Measurements from ENCODE around the gene OXTR.

The OXTR gene

GRCh38 chr3:8769088-8769822, at the start of gene OXTR:
TSS of gene OXTR (minus strand) at chr3:8769613. CDS start at chr3:8768187, 1,426 bp downstream.
- DNase-seq (ENCODE audit: low spot score) = peak; percentile 96

- DNase-seq (ENCODE audit: low spot score) = no peak
Measured at GRCh38 chr3:8817486-8817885, 48.1 kb upstream of the OXTR start.

- DNase-seq (ENCODE audit: low spot score) = no peak
Measured at GRCh38 chr3:8816106-8816505, 46.7 kb upstream of the OXTR start.

- DNase-seq (ENCODE audit: low spot score) = no peak
Measured at GRCh38 chr3:8813411-8813810, 44.0 kb upstream of the OXTR start.

- DNase-seq (ENCODE audit: low spot score) = no peak
Measured at GRCh38 chr3:8810561-8810960, 41.1 kb upstream of the OXTR start.

- DNase-seq (ENCODE audit: low spot score) = no peak
Measured at GRCh38 chr3:8805774-8806173, 36.4 kb upstream of the OXTR start.

GRCh38 chr3:8802256-8802655, 32.8 kb upstream of the OXTR start:
- DNase-seq (ENCODE audit: low spot score) = no peak

- no peak for DNase-seq (ENCODE audit: low spot score)
Measured at GRCh38 chr3:8800016-8800415, 30.6 kb upstream of the OXTR start.

- DNase-seq (ENCODE audit: low spot score) = no peak
Measured at GRCh38 chr3:8794247-8794646, 24.8 kb upstream of the OXTR start.

- no peak for DNase-seq (ENCODE audit: low spot score)
Measured at GRCh38 chr3:8793242-8793641, 23.8 kb upstream of the OXTR start.

GRCh38 chr3:8790529-8790928, 21.1 kb upstream of the OXTR start:
- DNase-seq (ENCODE audit: low spot score) = no peak

GRCh38 chr3:8784676-8785435, 15.4 kb upstream of the OXTR start:
- DNase-seq (ENCODE audit: low spot score) = no peak

- no peak for DNase-seq (ENCODE audit: low spot score)
Measured at GRCh38 chr3:8780279-8780678, 10.9 kb upstream of the OXTR start.

GRCh38 chr3:8778475-8778874, 9.1 kb upstream of the OXTR start:
- DNase-seq (ENCODE audit: low spot score) = no peak

GRCh38 chr3:8777978-8778267, 8.5 kb upstream of the OXTR start:
- DNase-seq (ENCODE audit: low spot score) = no peak

GRCh38 chr3:8777201-8777977, 8.0 kb upstream of the OXTR start:
- DNase-seq (ENCODE audit: low spot score) = no peak

- DNase-seq (ENCODE audit: low spot score) = no peak
Measured at GRCh38 chr3:8776406-8776805, 7.0 kb upstream of the OXTR start.

- no peak for DNase-seq (ENCODE audit: low spot score)
Measured at GRCh38 chr3:8775602-8776001, 6.2 kb upstream of the OXTR start.

GRCh38 chr3:8775181-8775580, 5.8 kb upstream of the OXTR start:
- no peak for DNase-seq (ENCODE audit: low spot score)

GRCh38 chr3:8773941-8774542, 4.6 kb upstream of the OXTR start:
- no peak for DNase-seq (ENCODE audit: low spot score)

- DNase-seq (ENCODE audit: low spot score) = peak; percentile 51
Measured at GRCh38 chr3:8768364-8769087, 887 bp downstream of the OXTR start.

Data from HuH-7 (cell line).